WTC11 (cell line): ENCODE data around the gene CDH13. TPM values are rescaled to one million over a fixed set of nuclear protein-coding genes. Genes with fewer than 3 reads are reported as not detected.

Source experiments
- ATAC-seq: fragments of 200-7000 bp; cut with Tn5 transposase; 2 replicates; pipeline ENCODE4 v1.10.0; 2021; ENCODE audit warnings: mild to moderate bottlenecking, moderate library complexity
- CTCF ChIA-PET: fragments of 300-600 bp; sonication (Branson Sonifier 250); formaldehyde crosslinking; loops from one replicate; lab custom pipeline; 2021; ENCODE audit warnings: antibody characterized with exemption; lab: Charles Lee
- POLR2A ChIA-PET: fragments of 350-600 bp; sonication (Branson Sonifier 250); formaldehyde crosslinking; loops from one replicate; lab custom pipeline; 2021; ENCODE audit warnings: antibody characterized with exemption; lab: Charles Lee
- DNase-seq: peaks from one replicate; pipeline ENCODE4 v3.0.0; 2021; ENCODE audit warnings: low spot score
- H3K27ac Mint-ChIP-seq: 2 replicates; pipeline ENCODE4 v1.8.0; 2021; ENCODE audit warnings: mixed read lengths
- H3K27me3 Mint-ChIP-seq: 2 replicates; pipeline ENCODE4 v1.8.0; 2021; ENCODE audit warnings: low read depth, mild to moderate bottlenecking, moderate library complexity, mixed read lengths
- H3K36me3 Mint-ChIP-seq: 2 replicates; pipeline ENCODE4 v1.8.0; 2021; ENCODE audit warnings: mixed read lengths
- H3K4me1 Mint-ChIP-seq: 2 replicates; pipeline ENCODE4 v1.8.0; 2022; ENCODE audit warnings: mixed read lengths
- H3K4me3 Mint-ChIP-seq: 2 replicates; pipeline ENCODE4 v1.8.0; 2021; ENCODE audit warnings: mild to moderate bottlenecking, moderate library complexity, mixed read lengths
- H3K9me3 Mint-ChIP-seq: 2 replicates; pipeline ENCODE4 v1.8.0; 2021; ENCODE audit warnings: mixed read lengths
- ATF1 ChIP-seq: sonication (generic); formaldehyde crosslinking; IDR thresholded peaks from 2 replicates; pipeline ENCODE4 v1.8.1; 2023; ENCODE audit warnings: mild to moderate bottlenecking, moderate library complexity, missing genetic modification reagents
- ATF2 ChIP-seq: sonication (generic); formaldehyde crosslinking; IDR thresholded peaks from 2 replicates; pipeline ENCODE4 v1.8.1; 2022; ENCODE audit warnings: low read depth, missing genetic modification reagents, borderline replicate concordance
- CBFB ChIP-seq: sonication (generic); formaldehyde crosslinking; IDR thresholded peaks from 2 replicates; pipeline ENCODE4 v1.8.1; 2022; ENCODE audit warnings: mild to moderate bottlenecking, low read depth, missing genetic modification reagents
- EMX1 ChIP-seq: fragments of 250-450 bp; sonication (Bioruptor Pico); IDR thresholded peaks from 2 replicates; pipeline ENCODE4 v1.8.0; 2021; ENCODE audit warnings: mild to moderate bottlenecking
- FOXJ3 ChIP-seq: sonication (generic); formaldehyde crosslinking; IDR thresholded peaks from 2 replicates; pipeline ENCODE4 v1.9.0; 2021; ENCODE audit warnings: missing genetic modification reagents, mild to moderate bottlenecking, borderline replicate concordance
- GTF2I ChIP-seq: fragments of 250-450 bp; sonication (Bioruptor Pico); conservative IDR thresholded peaks from 2 replicates; pipeline ENCODE4 v1.4.0; 2021; ENCODE audit warnings: mild to moderate bottlenecking
- IRF2 ChIP-seq: sonication (generic); formaldehyde crosslinking; IDR thresholded peaks from 2 replicates; pipeline ENCODE4 v1.8.0; 2022; ENCODE audit warnings: low read depth, missing genetic modification reagents, borderline replicate concordance
- KAT7 ChIP-seq: sonication (generic); formaldehyde crosslinking; IDR thresholded peaks from 2 replicates; pipeline ENCODE4 v1.8.1; 2023; ENCODE audit warnings: missing genetic modification reagents, mild to moderate bottlenecking, borderline replicate concordance
- MXD4 ChIP-seq: fragments of 250-450 bp; sonication (Bioruptor Pico); IDR thresholded peaks from 2 replicates; pipeline ENCODE4 v1.8.0; 2021; ENCODE audit warnings: mild to moderate bottlenecking, moderate library complexity, borderline replicate concordance
- NFATC4 ChIP-seq: fragments of 250-450 bp; sonication (Bioruptor Pico); IDR thresholded peaks from 2 replicates; pipeline ENCODE4 v1.9.0; 2021; ENCODE audit warnings: mild to moderate bottlenecking
- NFE2L1 ChIP-seq: sonication (generic); formaldehyde crosslinking; IDR thresholded peaks from 2 replicates; pipeline ENCODE4 v1.8.1; 2023; ENCODE audit warnings: missing genetic modification reagents
- NFYB ChIP-seq: sonication (generic); formaldehyde crosslinking; conservative IDR thresholded peaks from 2 replicates; pipeline ENCODE4 v1.8.0; 2022; ENCODE audit warnings: low read depth, missing genetic modification reagents
- NR1H2 ChIP-seq: sonication (generic); formaldehyde crosslinking; IDR thresholded peaks from 2 replicates; pipeline ENCODE4 v1.9.0; 2021; ENCODE audit warnings: mild to moderate bottlenecking, moderate library complexity, missing genetic modification reagents
- SMAD4 ChIP-seq: sonication (generic); formaldehyde crosslinking; IDR thresholded peaks from 2 replicates; pipeline ENCODE4 v1.8.0; 2022; ENCODE audit warnings: mild to moderate bottlenecking, missing genetic modification reagents
- ZMAT4 ChIP-seq: fragments of 250-450 bp; sonication (Bioruptor Pico); IDR thresholded peaks from 2 replicates; pipeline ENCODE4 v1.9.0; 2021; ENCODE audit warnings: mild to moderate bottlenecking
- ZNF121 ChIP-seq: sonication (generic); formaldehyde crosslinking; IDR thresholded peaks from 2 replicates; pipeline ENCODE4 v1.8.0; 2023; ENCODE audit warnings: missing genetic modification reagents
- ZNF263 ChIP-seq: sonication (generic); formaldehyde crosslinking; IDR thresholded peaks from 2 replicates; pipeline ENCODE4 v1.8.1; 2022; ENCODE audit warnings: low read depth, mild to moderate bottlenecking, moderate library complexity, missing genetic modification reagents
- ZNF425 ChIP-seq: fragments of 250-450 bp; sonication (Bioruptor Pico); conservative IDR thresholded peaks from 2 replicates; pipeline ENCODE4 v1.9.0; 2021; ENCODE audit warnings: mild to moderate bottlenecking
- ZSCAN18 ChIP-seq: fragments of 250-450 bp; sonication (Bioruptor Pico); IDR thresholded peaks from 2 replicates; pipeline ENCODE4 v2.1.2; 2022; ENCODE audit warnings: mild to moderate bottlenecking, moderate library complexity
- total RNA-seq: library from RNA; stranded (reverse); gene quantifications from 3 replicates; pipeline ENCODE4 v1.2.3, GENCODE V29; 2021
- TF ChIP-seq, protein P1 (sequence below): fragments of 250-450 bp; sonication (Bioruptor Pico); IDR thresholded peaks from 2 replicates; pipeline ENCODE4 v1.9.0; 2021; ENCODE audit warnings: mild to moderate bottlenecking, borderline replicate concordance
- TF ChIP-seq, protein P2 (sequence below): sonication (generic); formaldehyde crosslinking; IDR thresholded peaks from 2 replicates; pipeline ENCODE4 v1.8.1; 2023; ENCODE audit warnings: mild to moderate bottlenecking, missing genetic modification reagents

CDH13 gene
- total RNA-seq, 1 experiment from 2014 or later: 0.81 TPM

DNA sequence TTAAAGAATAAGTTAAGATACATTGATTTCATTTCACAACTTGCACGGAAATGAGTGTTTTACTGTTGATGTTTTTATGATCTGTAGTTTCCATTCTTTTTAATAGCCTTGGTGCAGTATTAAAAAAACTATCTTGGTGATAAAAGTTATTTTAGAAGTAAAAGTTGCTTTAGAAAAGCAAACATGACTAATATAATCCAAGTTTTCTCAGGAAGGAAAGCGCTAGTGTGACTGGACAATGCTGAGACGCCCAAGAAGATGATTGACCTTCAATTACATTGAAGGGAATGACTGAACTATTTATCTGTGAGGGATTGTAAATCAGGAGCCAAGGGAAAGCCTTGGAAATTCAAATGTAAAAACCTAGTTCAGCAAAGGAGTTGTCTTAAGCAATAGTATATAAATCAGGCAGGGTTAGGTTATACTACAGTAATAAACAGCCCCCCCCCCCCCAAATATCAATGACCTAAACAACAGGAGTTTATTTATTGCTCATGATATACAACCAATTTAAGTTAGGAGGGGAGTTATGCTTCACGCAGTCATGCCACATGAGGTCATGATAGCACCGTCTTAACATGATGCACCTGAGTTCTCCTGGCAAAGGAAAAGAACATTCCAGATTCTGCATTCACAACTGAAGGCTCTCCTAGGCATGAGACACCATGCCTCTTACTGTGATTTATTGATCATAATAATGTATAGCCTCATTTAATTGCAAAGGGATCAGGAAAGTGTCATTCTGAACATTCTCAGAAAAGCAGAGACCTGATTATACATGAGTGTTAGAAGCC lies 443.8 kb downstream of the CDH13 start:
- DNase-seq: no peak
- POLR2A ChIA-PET: no interaction called here
- no peak for ATAC-seq
- TF ChIP-seq EMX1 (CRISPR knock-in tag) (no peak), CBFB (CRISPR knock-in tag) (no peak), ZSCAN18 (CRISPR knock-in tag) (no peak), ZMAT4 (CRISPR knock-in tag) (no peak), GTF2I (CRISPR knock-in tag) (no peak), MXD4 (CRISPR knock-in tag) (no peak), NFATC4 (CRISPR knock-in tag) (no peak), ZNF121 (no peak), KAT7 (no peak), NR1H2 (CRISPR knock-in tag) (no peak), NFYB (CRISPR knock-in tag) (no peak), ATF1 (no peak)
- TF ChIP-seq, protein P1, sequence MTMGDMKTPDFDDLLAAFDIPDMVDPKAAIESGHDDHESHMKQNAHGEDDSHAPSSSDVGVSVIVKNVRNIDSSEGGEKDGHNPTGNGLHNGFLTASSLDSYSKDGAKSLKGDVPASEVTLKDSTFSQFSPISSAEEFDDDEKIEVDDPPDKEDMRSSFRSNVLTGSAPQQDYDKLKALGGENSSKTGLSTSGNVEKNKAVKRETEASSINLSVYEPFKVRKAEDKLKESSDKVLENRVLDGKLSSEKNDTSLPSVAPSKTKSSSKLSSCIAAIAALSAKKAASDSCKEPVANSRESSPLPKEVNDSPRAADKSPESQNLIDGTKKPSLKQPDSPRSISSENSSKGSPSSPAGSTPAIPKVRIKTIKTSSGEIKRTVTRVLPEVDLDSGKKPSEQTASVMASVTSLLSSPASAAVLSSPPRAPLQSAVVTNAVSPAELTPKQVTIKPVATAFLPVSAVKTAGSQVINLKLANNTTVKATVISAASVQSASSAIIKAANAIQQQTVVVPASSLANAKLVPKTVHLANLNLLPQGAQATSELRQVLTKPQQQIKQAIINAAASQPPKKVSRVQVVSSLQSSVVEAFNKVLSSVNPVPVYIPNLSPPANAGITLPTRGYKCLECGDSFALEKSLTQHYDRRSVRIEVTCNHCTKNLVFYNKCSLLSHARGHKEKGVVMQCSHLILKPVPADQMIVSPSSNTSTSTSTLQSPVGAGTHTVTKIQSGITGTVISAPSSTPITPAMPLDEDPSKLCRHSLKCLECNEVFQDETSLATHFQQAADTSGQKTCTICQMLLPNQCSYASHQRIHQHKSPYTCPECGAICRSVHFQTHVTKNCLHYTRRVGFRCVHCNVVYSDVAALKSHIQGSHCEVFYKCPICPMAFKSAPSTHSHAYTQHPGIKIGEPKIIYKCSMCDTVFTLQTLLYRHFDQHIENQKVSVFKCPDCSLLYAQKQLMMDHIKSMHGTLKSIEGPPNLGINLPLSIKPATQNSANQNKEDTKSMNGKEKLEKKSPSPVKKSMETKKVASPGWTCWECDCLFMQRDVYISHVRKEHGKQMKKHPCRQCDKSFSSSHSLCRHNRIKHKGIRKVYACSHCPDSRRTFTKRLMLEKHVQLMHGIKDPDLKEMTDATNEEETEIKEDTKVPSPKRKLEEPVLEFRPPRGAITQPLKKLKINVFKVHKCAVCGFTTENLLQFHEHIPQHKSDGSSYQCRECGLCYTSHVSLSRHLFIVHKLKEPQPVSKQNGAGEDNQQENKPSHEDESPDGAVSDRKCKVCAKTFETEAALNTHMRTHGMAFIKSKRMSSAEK (CRISPR knock-in tag): no peak
- TF ChIP-seq, all 79 proteins: peak for 0
- Mint-ChIP-seq H3K36me3 (peaks cover 16% of the 10 kb centered on the region), H3K9me3 (peaks cover 24% of the 10 kb centered on the region), H3K27me3 (no peaks in the 10 kb centered on the region), H3K4me3 (no peak overlapping the region), H3K27ac (no peak overlapping the region), H3K4me1 (peaks cover 9% of the 10 kb centered on the region)
- CTCF ChIA-PET: no interaction called here

DNA sequence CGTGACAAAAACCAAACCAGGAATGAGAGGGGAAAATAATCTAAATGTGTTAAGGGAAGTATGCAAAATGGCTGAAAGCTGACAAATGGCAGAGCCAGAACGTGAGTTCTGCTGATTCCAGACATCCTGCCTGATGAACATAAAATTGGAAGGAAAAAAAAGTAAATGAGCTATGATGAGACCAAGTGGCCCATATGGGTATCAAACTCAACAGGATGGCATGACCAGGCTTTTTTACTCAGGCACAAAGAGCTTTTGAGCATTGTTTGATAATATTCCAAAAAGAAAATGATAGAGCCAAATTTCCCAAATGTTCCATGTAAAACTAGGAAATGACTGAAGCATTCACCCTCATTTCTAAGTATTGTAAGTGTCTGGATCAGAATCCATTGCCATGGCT lies 449.2 kb downstream of the CDH13 start:
- ATAC-seq: no peak
- ChIA-PET POLR2A (no interaction called here), CTCF (interaction anchor here (1.1 kb wide), 1 partner anchor 38 kb away, joined by 3 read pairs; no protein-coding TSS in a partner anchor)
- no peak overlapping the region for H3K27ac Mint-ChIP-seq
- DNase-seq: no peak
- H3K4me3 Mint-ChIP-seq: no peak overlapping the region
- no peaks in the 10 kb centered on the region for H3K9me3 Mint-ChIP-seq
- H3K27me3 Mint-ChIP-seq: no peaks in the 10 kb centered on the region
- H3K36me3 Mint-ChIP-seq: no peaks in the 10 kb centered on the region
- TF ChIP-seq, protein P2, sequence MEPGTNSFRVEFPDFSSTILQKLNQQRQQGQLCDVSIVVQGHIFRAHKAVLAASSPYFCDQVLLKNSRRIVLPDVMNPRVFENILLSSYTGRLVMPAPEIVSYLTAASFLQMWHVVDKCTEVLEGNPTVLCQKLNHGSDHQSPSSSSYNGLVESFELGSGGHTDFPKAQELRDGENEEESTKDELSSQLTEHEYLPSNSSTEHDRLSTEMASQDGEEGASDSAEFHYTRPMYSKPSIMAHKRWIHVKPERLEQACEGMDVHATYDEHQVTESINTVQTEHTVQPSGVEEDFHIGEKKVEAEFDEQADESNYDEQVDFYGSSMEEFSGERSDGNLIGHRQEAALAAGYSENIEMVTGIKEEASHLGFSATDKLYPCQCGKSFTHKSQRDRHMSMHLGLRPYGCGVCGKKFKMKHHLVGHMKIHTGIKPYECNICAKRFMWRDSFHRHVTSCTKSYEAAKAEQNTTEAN (CRISPR knock-in tag): no peak
- TF ChIP-seq IRF2 (CRISPR knock-in tag) (no peak), ATF2 (CRISPR knock-in tag) (no peak), FOXJ3 (CRISPR knock-in tag) (no peak), SMAD4 (CRISPR knock-in tag) (no peak), ZNF425 (CRISPR knock-in tag) (no peak), NFE2L1 (CRISPR knock-in tag) (no peak), CBFB (CRISPR knock-in tag) (no peak), ZNF263 (CRISPR knock-in tag) (no peak)
- peaks cover 9% of the 10 kb centered on the region for H3K4me1 Mint-ChIP-seq
